GM18505 (cell line): Measurements from ENCODE around the gene C4orf50.

Source experiments
- ATAC-seq: cut with Tn5 transposase; IDR thresholded peaks from one replicate; pipeline ENCODE4 v1.9.1; 2021; ENCODE audit not compliant: unreplicated experiment
- POLR2A ChIP-seq: IDR thresholded peaks from 4 replicates; pipeline ENCODE4 v1.6.1; 2011; ENCODE audit warnings: borderline replicate concordance; ENCODE audit not compliant: insufficient read depth, insufficient read length; ENCODE audit errors: extremely low read depth

The C4orf50 gene

DNA sequence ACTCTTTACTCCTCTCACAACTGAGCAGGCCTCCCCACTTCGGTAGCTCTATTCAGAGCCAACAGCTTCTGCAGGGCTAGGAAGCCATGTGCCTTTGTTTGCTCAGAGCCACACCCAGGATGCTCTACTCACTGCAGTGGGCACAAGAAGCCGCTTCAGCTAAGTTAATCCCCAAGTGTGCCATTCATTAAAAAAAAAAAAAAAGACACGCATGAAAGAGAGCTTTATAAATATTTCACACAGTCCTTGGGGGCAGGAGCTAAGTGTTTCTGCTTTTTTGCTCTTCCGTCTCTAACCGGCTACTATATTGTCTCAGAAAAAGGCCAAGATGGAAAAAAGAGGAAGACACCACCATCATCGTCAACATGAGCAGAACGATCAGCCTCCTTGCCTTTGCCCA, 133.4 kb downstream of the C4orf50 start:
- no peak for ATAC-seq
- TF ChIP-seq POLR2A: no peak

DNA sequence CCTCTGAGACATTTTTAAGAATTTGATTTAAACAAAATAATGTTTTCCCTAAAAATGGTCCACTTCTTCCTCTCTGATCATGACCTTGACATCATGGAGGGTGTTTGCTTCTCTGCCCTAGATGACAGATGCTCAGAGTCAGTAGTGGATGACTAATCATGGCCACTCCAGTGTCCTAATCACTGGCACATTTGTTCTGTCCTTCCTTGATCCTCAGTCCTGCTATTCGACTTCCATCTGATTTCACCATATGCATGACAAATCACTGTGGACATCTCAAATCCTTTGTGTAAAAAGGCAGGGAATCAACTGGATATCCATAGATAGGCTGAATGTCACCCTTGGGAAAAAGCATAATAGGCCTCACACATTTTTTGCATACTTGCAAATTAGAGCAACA, 134.3 kb downstream of the C4orf50 start:
- no peak for ATAC-seq
- TF ChIP-seq POLR2A: no peak

DNA sequence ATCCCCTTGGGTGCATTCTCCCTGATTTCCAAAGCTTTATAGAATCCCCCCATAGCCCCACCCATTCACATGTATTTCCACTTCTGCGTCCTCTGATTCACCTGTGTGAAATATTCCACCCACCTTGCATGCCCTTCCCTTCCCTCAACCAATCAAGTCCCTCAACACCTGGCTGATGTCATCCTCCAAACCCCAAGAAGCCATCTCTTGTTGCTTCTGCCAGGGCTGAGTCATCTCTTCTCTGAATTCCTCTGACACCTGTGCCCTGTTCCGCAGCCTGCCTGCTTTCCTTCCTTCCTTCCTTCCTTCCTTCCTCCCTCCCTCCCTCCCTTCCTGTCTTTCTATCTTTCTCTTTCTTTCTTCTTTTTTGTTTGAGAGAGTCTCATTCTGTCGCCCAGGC, 135.3 kb downstream of the C4orf50 start:
- ATAC-seq: no peak

DNA sequence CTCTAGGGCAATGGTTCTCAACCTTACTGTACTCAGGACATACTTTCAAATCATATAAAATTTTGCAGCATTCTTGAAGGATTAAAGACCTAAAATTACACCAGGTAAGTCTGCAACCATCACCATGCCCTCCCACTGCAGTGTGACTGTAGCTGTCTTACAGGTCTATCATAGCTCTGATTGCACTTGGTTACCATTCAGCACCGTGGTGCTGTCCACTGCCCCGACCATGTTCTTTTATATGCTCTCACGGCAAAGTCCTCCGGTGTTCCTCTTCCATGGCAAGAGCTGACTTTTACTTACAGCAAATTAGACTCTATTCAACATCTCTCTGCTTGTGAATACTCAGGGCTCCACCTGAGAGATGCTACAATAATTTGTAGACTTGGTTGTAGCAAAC, 136.9 kb downstream of the C4orf50 start:
- no peak for ATAC-seq
- TF ChIP-seq POLR2A: no peak

More for the DNA sequence above, 135.3 kb downstream of the C4orf50 start:
- TF ChIP-seq POLR2A: no peak

DNA sequence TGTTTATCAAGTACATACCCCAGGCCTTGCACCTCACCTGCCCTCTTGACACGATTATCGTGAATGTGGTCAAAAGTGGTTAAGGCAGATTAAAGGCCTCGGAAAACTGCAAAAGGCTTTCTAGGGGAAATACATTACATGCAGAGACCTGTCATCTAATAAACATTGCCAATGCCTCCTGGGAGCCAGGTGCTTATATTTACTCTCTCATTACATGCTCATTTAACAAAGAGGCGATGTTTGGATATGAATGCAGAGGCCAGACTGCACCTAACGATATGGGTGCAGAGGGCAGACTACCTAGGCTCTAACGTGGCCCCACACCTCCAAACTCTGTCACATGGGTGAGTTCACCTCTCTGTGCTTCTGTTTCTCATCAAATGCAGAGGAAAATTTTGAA, 139.9 kb downstream of the C4orf50 start:
- TF ChIP-seq POLR2A: no peak
- no peak for ATAC-seq

GRCh38 chr4:5877392-5877791, 140.8 kb downstream of the C4orf50 start:
- ATAC-seq: no peak
- TF ChIP-seq POLR2A: no peak

DNA sequence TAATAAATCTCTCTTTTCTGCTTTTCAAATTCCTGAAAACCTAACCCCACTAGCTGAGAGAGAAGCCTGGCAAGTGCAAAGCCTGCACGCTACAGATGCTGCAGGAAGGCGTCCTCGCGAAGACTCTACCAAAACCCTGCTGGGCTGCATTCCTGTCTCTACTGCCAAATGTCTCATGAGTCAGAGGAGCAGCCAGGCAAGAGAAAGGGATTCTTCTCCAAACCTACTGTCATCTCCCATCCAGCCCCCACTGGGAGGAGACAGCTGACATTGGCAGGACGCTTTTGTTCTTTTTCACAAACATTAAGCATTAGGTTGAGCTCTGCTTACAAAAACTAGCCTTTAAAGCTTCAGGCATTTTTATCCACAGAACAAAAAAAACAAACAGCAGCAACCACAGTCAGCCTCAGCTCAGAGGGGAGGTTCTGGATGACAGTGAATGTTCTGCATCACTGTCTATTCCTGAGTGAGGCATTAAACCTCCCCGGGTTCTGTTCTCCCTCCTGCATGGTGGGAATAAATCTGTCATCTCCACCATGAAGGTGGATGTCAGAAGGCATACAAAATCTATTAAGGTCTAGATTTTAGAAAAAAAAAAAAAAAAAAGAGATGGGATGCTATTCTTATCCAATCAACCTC, 143.3 kb downstream of the C4orf50 start:
- no peak for ATAC-seq
- no peak for TF ChIP-seq POLR2A

GRCh38 chr4:5870701-5871100, 147.5 kb downstream of the C4orf50 start:
- TF ChIP-seq POLR2A: no peak
- no peak for ATAC-seq

DNA sequence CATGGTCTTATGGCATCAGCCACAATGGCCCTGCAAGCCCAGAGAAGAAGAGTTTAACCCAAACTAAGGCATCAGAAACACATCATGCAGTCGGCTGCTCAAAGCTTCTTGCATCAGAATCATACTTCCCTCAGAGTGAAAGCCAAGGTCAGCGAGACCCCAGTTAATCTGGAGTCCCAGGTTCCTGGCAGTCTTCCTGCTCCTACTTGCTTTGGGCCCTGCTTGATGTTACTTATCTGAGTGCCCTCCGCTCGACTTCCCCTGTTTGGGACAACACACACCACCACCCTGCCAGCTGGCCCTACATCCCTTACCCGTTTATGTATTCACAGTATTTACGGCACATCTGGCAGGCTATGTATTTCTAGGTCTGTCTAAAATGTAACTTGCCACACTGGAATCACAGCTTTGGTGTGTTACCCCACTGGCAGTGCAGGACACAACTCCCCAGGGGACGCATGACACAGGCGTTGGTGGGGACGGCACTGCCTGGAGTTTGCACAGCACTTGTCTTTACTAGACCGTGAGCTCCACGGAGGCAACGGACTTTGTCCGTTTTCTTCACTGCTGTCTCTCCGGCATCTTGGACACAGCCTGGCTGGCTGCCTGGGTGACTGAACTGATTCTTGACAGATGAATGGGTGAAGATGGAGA, 148.1 kb downstream of the C4orf50 start:
- no peak for TF ChIP-seq POLR2A
- no peak for ATAC-seq

GRCh38 chr4:5867866-5868265, 150.4 kb downstream of the C4orf50 start:
- ATAC-seq: no peak
- no peak for TF ChIP-seq POLR2A

- TF ChIP-seq POLR2A: no peak
- no peak for ATAC-seq
Measured at GRCh38 chr4:5866841-5867813, 151.1 kb downstream of the C4orf50 start.

- ATAC-seq: no peak
- no peak for TF ChIP-seq POLR2A
Measured at GRCh38 chr4:5865896-5866599, 152.2 kb downstream of the C4orf50 start.
